IPS-15b (cell line): ENCODE measurements around the gene SRF.

Source experiments
- H3K27me3 ChIP-seq: one replicate; pipeline ENCODE4 v1.6.1; 2013; ENCODE audit warnings: low read length; ENCODE audit not compliant: control insufficient read depth, insufficient read depth
- H3K36me3 ChIP-seq: one replicate; pipeline ENCODE4 v1.6.1; 2013; ENCODE audit warnings: low read length; ENCODE audit not compliant: control insufficient read depth, insufficient read depth
- H3K4me1 ChIP-seq: one replicate; pipeline ENCODE4 v1.6.1; 2013; ENCODE audit warnings: mild to moderate bottlenecking, low read length; ENCODE audit not compliant: control insufficient read depth, insufficient read depth
- H3K4me3 ChIP-seq: one replicate; pipeline ENCODE4 v1.5.1; 2013; ENCODE audit warnings: low read depth, low read length
- H3K9ac ChIP-seq: one replicate; pipeline ENCODE4 v1.6.1; 2013; ENCODE audit warnings: low read depth, mild to moderate bottlenecking, low read length
- H3K9me3 ChIP-seq: one replicate; pipeline ENCODE4 v1.6.1; 2013; ENCODE audit warnings: mild to moderate bottlenecking, low read length; ENCODE audit not compliant: control insufficient read depth, insufficient read depth

Gene SRF

GRCh38 chr6:43223175-43223574 is 52.1 kb downstream of the SRF start:
- Histone ChIP-seq H3K36me3 (peaks cover 7% of the 10 kb centered on the region), H3K27me3 (no peaks in the 10 kb centered on the region), H3K9ac (no peak overlapping the region), H3K4me1 (peaks cover 2% of the 10 kb centered on the region), H3K4me3 (no peak overlapping the region), H3K9me3 (no peaks in the 10 kb centered on the region)

GRCh38 chr6:43226192-43226851 is 55.3 kb downstream of the SRF start:
- no peaks in the 10 kb centered on the region for H3K9me3 ChIP-seq
- peaks cover 6% of the 10 kb centered on the region for H3K4me1 ChIP-seq
- no peak overlapping the region for H3K4me3 ChIP-seq
- peaks cover 15% of the 10 kb centered on the region for H3K27me3 ChIP-seq
- H3K9ac ChIP-seq, result no peak overlapping the region
- peaks cover 7% of the 10 kb centered on the region for H3K36me3 ChIP-seq

- Histone ChIP-seq H3K9me3 (no peaks in the 10 kb centered on the region), H3K36me3 (peaks cover 3% of the 10 kb centered on the region), H3K4me1 (peaks cover 4% of the 10 kb centered on the region), H3K4me3 (peak within 1 kb of the TSS; percentile 56), H3K27me3 (peaks cover 21% of the 10 kb centered on the region), H3K9ac (peak within 1 kb of the TSS; percentile 70)
Measured at GRCh38 chr6:43228951-43229802, 58.1 kb downstream of the SRF start, which contains the start of gene DNPH1. TSS of gene DNPH1 (minus strand) at chr6:43229481. CDS start at chr6:43229456, 25 bp downstream.

- H3K36me3 ChIP-seq, result peaks cover 3% of the 10 kb centered on the region
- peaks cover 4% of the 10 kb centered on the region for H3K4me1 ChIP-seq
- no peak overlapping the region for H3K9ac ChIP-seq
- peak overlapping the region; percentile 56 for H3K4me3 ChIP-seq
- H3K27me3 ChIP-seq, result peaks cover 21% of the 10 kb centered on the region
- no peaks in the 10 kb centered on the region for H3K9me3 ChIP-seq
Measured at GRCh38 chr6:43229803-43230620, 58.9 kb downstream of the SRF start.

- Histone ChIP-seq H3K9ac (no peak overlapping the region), H3K36me3 (no peaks in the 10 kb centered on the region), H3K9me3 (no peaks in the 10 kb centered on the region), H3K27me3 (peaks cover 21% of the 10 kb centered on the region), H3K4me3 (no peak overlapping the region), H3K4me1 (peaks cover 4% of the 10 kb centered on the region)
Measured at GRCh38 chr6:43231053-43231452, 60.0 kb downstream of the SRF start.
